NT2/D1 (cell line): ENCODE measurements around the gene PIK3CD.

Source experiments
- DNase-seq: peaks from one replicate; pipeline ENCODE4 v3.0.0-alpha.2; 2011; ENCODE audit warnings: low read depth, low spot score
- H3K27me3 ChIP-seq: 2 replicates; pipeline ENCODE4 v1.6.0; 2011; ENCODE audit warnings: mild to moderate bottlenecking; ENCODE audit not compliant: insufficient read length, insufficient read depth
- H3K36me3 ChIP-seq: 2 replicates; pipeline ENCODE4 v1.6.1; 2011; ENCODE audit warnings: mild to moderate bottlenecking, low read length, mixed read lengths; ENCODE audit not compliant: insufficient read depth, insufficient read length
- H3K4me1 ChIP-seq: 2 replicates; pipeline ENCODE4 v1.5.1; 2011; ENCODE audit not compliant: insufficient read depth, insufficient read length
- H3K4me3 ChIP-seq: 2 replicates; pipeline ENCODE4 v1.5.1; 2011; ENCODE audit warnings: low read depth; ENCODE audit not compliant: insufficient read length
- H3K9ac ChIP-seq: 2 replicates; pipeline ENCODE4 v1.6.0; 2011; ENCODE audit warnings: low read depth; ENCODE audit not compliant: insufficient read length
- H3K9me3 ChIP-seq: 2 replicates; pipeline ENCODE4 v1.5.1; 2011; ENCODE audit warnings: mild to moderate bottlenecking, low read length; ENCODE audit not compliant: insufficient read depth
- SUZ12 ChIP-seq: IDR thresholded peaks from 2 replicates; pipeline ENCODE4 v1.6.1; 2011; ENCODE audit not compliant: insufficient read length, insufficient read depth; ENCODE audit errors: extremely low read depth
- YY1 ChIP-seq: IDR thresholded peaks from 2 replicates; pipeline ENCODE4 v1.6.1; 2011; ENCODE audit not compliant: insufficient read length, insufficient read depth
- ZNF274 ChIP-seq: IDR thresholded peaks from 2 replicates; pipeline ENCODE4 v1.6.1; 2011; ENCODE audit warnings: mild to moderate bottlenecking, low read depth, low read length

Gene PIK3CD

GRCh38 chr1:9655836-9656235 is 4.3 kb downstream of the PIK3CD start:
- Histone ChIP-seq H3K4me3 (no peak overlapping the region), H3K4me1 (no peaks in the 10 kb centered on the region)

DNA sequence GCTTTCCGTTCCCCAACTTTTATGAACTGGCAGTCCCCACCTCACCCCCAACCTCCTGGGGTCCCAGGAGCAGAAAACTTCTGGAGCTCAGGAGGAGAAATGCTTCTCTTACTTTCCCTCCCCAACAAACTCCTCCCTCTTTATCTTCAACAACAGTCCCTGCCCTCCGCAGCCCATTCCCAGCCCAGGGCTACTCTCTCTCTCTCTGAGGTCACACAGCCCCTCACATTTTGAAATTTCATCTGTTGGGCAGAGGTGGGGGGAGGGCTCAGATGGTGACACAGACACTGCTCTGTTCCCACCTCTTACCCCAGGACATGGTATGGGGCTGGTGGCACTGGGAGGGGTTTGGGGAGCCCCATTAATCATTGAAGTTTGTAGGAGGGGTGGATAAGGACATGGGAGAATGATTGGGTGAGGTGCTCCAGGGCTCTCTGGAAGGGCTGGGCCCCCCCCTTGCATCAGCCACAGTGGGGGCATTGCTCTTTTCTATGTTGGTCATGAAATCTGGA is 6.0 kb downstream of the PIK3CD start:
- H3K36me3 ChIP-seq, result no peaks in the 10 kb centered on the region
- peaks cover 17% of the 10 kb centered on the region for H3K27me3 ChIP-seq
- H3K9ac ChIP-seq, result no peak overlapping the region
- DNase-seq, result no peak
- no peak overlapping the region for H3K4me3 ChIP-seq
- H3K4me1 ChIP-seq, result no peaks in the 10 kb centered on the region
- TF ChIP-seq SUZ12 (no peak), YY1 (no peak), ZNF274 (no peak)
- no peaks in the 10 kb centered on the region for H3K9me3 ChIP-seq

More at GRCh38 chr1:9655836-9656235, 4.3 kb downstream of the PIK3CD start:
- H3K9me3 ChIP-seq, result no peaks in the 10 kb centered on the region
- no peak for TF ChIP-seq SUZ12
- no peak for TF ChIP-seq ZNF274
- TF ChIP-seq YY1, result no peak
- no peak for DNase-seq
- H3K36me3 ChIP-seq, result no peaks in the 10 kb centered on the region
- no peak overlapping the region for H3K9ac ChIP-seq
- peaks cover 34% of the 10 kb centered on the region for H3K27me3 ChIP-seq

DNA sequence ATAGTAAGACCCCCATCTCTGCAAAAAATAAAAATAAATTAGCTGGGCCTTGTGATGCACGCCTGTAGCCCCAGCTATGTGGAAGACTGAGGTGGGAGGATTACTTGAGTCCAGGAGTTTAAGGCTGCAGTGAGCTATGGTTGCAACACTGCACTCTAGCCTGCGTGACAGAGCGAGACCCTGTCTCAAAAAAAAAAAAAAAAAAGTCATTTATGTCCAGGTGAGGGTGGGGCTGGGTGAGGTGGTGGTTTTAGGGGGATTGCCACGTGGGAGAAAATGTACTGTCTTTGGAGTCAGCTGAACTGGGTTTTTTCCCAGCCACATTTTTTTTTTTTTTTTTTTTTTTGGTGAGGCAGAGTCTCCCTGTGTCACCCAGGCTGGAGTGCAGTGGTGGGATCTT is 6.7 kb downstream of the PIK3CD start:
- TF ChIP-seq ZNF274, result no peak
- no peak for DNase-seq
- Histone ChIP-seq H3K9ac (no peak overlapping the region), H3K4me3 (no peak overlapping the region), H3K4me1 (no peaks in the 10 kb centered on the region), H3K9me3 (no peaks in the 10 kb centered on the region), H3K27me3 (peaks cover 11% of the 10 kb centered on the region), H3K36me3 (no peaks in the 10 kb centered on the region)

- Histone ChIP-seq H3K27me3 (no peaks in the 10 kb centered on the region), H3K36me3 (no peaks in the 10 kb centered on the region), H3K4me1 (no peaks in the 10 kb centered on the region), H3K9me3 (no peaks in the 10 kb centered on the region), H3K9ac (no peak overlapping the region), H3K4me3 (no peak overlapping the region)
- no peak for TF ChIP-seq ZNF274
- TF ChIP-seq SUZ12, result no peak
- no peak for TF ChIP-seq YY1
- DNase-seq, result no peak
Measured at GRCh38 chr1:9659328-9659727, 7.8 kb downstream of the PIK3CD start.

- Histone ChIP-seq H3K9me3 (no peaks in the 10 kb centered on the region), H3K4me1 (no peaks in the 10 kb centered on the region), H3K9ac (no peak overlapping the region), H3K36me3 (no peaks in the 10 kb centered on the region), H3K4me3 (no peak overlapping the region), H3K27me3 (no peaks in the 10 kb centered on the region)
- TF ChIP-seq YY1 (no peak), SUZ12 (no peak), ZNF274 (no peak)
- DNase-seq, result no peak
Measured at GRCh38 chr1:9663257-9663656, 11.7 kb downstream of the PIK3CD start.

DNA sequence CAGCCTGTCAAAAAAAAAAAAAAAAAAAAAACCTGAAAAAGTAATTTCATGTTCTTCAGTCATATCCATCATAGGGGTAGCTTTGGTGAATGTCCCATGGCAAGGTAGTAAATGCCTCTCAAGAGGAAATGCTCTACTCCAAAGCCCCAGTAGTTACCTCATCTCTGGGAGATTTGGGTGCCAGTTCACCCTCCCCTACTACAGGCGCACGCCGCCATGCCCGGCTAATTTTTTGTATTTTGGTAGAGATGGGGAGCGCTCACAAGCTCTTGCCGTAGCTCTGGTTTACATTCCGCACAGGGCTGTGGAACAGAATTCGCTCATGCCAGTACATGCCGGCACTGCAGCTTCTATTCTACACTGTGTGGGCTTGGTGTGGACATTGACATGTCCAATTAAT is 13.7 kb downstream of the PIK3CD start:
- H3K4me3 ChIP-seq, result no peak overlapping the region
- DNase-seq, result no peak

GRCh38 chr1:9668080-9668479 is 16.5 kb downstream of the PIK3CD start:
- TF ChIP-seq ZNF274 (no peak), YY1 (no peak), SUZ12 (no peak)
- Histone ChIP-seq H3K4me3 (no peak overlapping the region), H3K36me3 (no peaks in the 10 kb centered on the region)

More for the DNA sequence above, 13.7 kb downstream of the PIK3CD start:
- H3K27me3 ChIP-seq, result no peaks in the 10 kb centered on the region
- no peaks in the 10 kb centered on the region for H3K36me3 ChIP-seq
- H3K9me3 ChIP-seq, result no peaks in the 10 kb centered on the region
- H3K4me1 ChIP-seq, result no peaks in the 10 kb centered on the region
- TF ChIP-seq YY1 (no peak), ZNF274 (no peak), SUZ12 (no peak)
- H3K9ac ChIP-seq, result no peak overlapping the region

More at GRCh38 chr1:9668080-9668479, 16.5 kb downstream of the PIK3CD start:
- Histone ChIP-seq H3K4me1 (no peaks in the 10 kb centered on the region), H3K9ac (no peak overlapping the region), H3K27me3 (no peaks in the 10 kb centered on the region), H3K9me3 (no peaks in the 10 kb centered on the region)
- DNase-seq, result no peak
